ENCODE data around the gene TADA2A.
"Not testable (repeated sequence)": the region's sequence is repeated elsewhere in the genome, so short reads cannot be mapped to it uniquely, and the experiment has no call there.

The TADA2A gene

DNA sequence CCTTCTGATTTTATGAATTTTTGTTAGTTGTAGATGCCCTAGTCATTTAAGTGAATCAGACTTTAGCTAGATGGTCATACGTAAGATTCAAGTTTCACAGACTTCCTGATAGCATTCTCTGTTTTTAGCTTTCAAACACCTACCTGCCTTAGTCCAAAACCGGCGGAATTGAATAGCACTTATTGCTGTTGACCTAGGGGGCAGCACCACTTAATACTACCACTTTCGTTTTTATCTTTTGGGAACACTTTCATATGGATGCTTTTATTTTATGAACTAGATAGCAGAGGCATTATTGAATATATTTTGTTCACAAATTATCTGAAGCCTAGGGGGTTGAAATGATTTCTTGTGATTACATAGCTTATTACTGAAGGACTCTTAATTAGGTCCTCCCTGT, 31.5 kb downstream of the TADA2A start:
- DNase-seq (ENCODE audit: low read depth) = peak; percentile 11
- TF ChIP-seq CTCF (IDR thresholded peaks at IDR 0.05; ENCODE audit: insufficient read depth, low read depth, low read length, missing control alignments) = peak; percentile 22
- no peak overlapping the region for H3K4me3 ChIP-seq (ENCODE audit: low read length)

DNA sequence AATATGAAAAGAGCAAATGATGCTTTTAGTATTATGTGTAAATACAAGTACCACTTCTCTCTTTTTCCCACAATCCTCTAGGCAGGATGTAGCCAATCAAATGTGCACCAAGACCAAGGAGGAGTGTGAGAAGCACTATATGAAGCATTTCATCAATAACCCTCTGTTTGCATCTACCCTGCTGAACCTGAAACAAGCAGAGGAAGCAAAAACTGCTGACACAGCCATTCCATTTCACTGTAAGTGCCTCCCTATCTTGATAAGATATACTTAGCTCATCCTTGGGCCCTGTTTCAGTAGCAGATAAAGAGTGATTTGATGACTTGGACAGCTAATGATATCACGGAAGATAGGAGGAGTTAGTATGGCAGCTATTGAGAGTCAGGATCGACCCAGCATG, 33.7 kb downstream of the TADA2A start:
- no peak for DNase-seq (ENCODE audit: low read depth)
- no peak for TF ChIP-seq CTCF (IDR thresholded peaks at IDR 0.05; ENCODE audit: insufficient read depth, low read depth, low read length, missing control alignments)
- no peak overlapping the region for H3K4me3 ChIP-seq (ENCODE audit: low read length)

DNA sequence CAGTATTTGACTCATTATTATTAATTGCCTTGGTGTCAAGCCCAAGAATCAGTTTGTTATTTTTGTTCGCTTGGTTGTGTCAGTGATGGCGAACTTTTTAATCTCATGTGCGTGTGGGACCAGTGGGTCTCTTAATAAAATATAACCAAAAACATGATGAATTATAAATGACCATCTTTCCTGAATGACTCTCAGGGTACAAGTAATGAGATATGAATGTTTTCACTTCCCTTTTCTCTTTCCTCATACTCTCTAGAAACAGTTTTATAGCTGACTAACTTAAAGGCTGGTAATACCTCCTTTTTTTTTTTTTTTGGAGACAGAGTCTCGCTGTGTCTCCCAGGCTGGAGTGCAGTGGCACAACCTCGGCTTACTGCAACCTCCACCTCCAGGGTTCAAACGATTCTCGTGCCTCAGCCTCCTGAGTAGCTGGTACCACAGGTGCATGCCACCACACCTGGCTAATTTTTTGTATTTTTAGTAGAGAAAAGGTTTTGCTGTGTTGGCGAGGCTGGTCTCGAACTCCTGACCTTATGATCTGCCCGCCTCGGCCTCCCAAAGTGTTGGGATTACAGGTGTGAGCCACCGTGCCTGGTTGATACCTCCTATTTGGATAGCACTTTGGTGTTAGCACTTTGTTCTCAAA, 34.8 kb downstream of the TADA2A start:
- DNase-seq (ENCODE audit: low read depth); H3K4me3 ChIP-seq (ENCODE audit: low read length): not testable (repeated sequence)

DNA sequence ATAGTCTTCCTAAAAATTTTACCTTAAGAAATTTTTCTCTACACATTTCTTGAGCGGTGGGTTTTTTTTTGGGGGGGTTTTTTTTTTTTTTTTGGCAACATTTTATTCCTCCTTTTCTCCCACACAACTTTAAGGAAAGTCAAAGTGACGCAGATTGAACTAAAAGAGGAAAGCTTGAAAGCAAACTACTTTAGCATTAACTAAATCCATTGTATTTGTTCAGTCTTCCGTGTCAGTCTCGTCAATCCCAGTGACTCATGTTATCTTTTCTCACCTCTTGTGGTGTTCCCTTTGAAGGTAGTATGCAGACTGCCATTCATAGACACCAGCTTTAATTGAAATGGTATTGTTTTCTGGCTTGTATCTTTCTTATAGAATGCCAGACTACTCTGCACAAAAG, 39.3 kb downstream of the TADA2A start:
- no peak for TF ChIP-seq CTCF (IDR thresholded peaks at IDR 0.05; ENCODE audit: insufficient read depth, low read depth, low read length, missing control alignments)
- DNase-seq (ENCODE audit: low read depth) = peak; percentile 90
- no peak overlapping the region for H3K4me3 ChIP-seq (ENCODE audit: low read length)

GRCh38 chr17:37447641-37448040, 41.0 kb downstream of the TADA2A start:
- no peak for TF ChIP-seq CTCF (IDR thresholded peaks at IDR 0.05; ENCODE audit: insufficient read depth, low read depth, low read length, missing control alignments)
- DNase-seq (ENCODE audit: low read depth) = peak; percentile 65
- H3K4me3 ChIP-seq (ENCODE audit: low read length) = no peak overlapping the region

- TF ChIP-seq CTCF (IDR thresholded peaks at IDR 0.05; ENCODE audit: insufficient read depth, low read depth, low read length, missing control alignments) = no peak
- peak; percentile 95 for DNase-seq (ENCODE audit: low read depth)
Measured at GRCh38 chr17:37450112-37450511, 43.4 kb downstream of the TADA2A start.

GRCh38 chr17:37457801-37458200, 51.1 kb downstream of the TADA2A start:
- DNase-seq (ENCODE audit: low read depth); H3K4me3 ChIP-seq (ENCODE audit: low read length): not testable (repeated sequence)

More at GRCh38 chr17:37450112-37450511, 43.4 kb downstream of the TADA2A start:
- no peak overlapping the region for H3K4me3 ChIP-seq (ENCODE audit: low read length)

- DNase-seq (ENCODE audit: low read depth) = peak; percentile 14
- TF ChIP-seq CTCF (IDR thresholded peaks at IDR 0.05; ENCODE audit: insufficient read depth, low read depth, low read length, missing control alignments) = no peak
- H3K4me3 ChIP-seq (ENCODE audit: low read length) = no peak overlapping the region
Measured at GRCh38 chr17:37458805-37459204, 52.1 kb downstream of the TADA2A start.
